K562 treated with DMSO at 1 percent for 24 hours (cell line): Measurements from ENCODE around the gene DIRAS1. TPM values are rescaled to one million over a fixed set of nuclear protein-coding genes. Genes with fewer than 3 reads are reported as not detected.

Experiments
- total RNA-seq: library from RNA; unstranded; fragments of 300-600 nt; gene quantifications from 2 replicates; pipeline ENCODE4 v1.2.3, GENCODE V29; 2022; ENCODE audit warnings: low read depth; ENCODE audit not compliant: insufficient read depth

The DIRAS1 gene
- total RNA-seq = 4.2 and 4.7 TPM in 2 replicates

GRCh38 chr19:2720777-2721569 lies at the start of gene DIRAS1:
TSS of gene DIRAS1 (minus strand) at chr19:2721372. CDS start at chr19:2717806, 3,566 bp downstream.

GRCh38 chr19:2739602-2740313 lies 18.6 kb upstream of the DIRAS1 start, which contains the start of gene SLC39A3:
TSS of gene SLC39A3 (minus strand) at chr19:2740017. CDS start at chr19:2737257, 2,760 bp downstream.

GRCh38 chr19:2702170-2703076 lies 18.7 kb downstream of the DIRAS1 start, which contains the start of gene GNG7:
TSS of gene GNG7 (minus strand) at chr19:2702694. CDS start at chr19:2520688, 182,006 bp downstream.

Other genes with a start within 250 kb of the DIRAS1 start
- 13.0 and 17.9 TPM in 2 replicates for gene GADD45B, start 245.2 kb downstream of the DIRAS1 start, total RNA-seq
- 0.96 and 1.0 TPM in 2 replicates for gene GNG7, start 18.7 kb downstream of the DIRAS1 start, total RNA-seq
- 165 and 203 TPM in 2 replicates for gene SLC39A3, start 18.6 kb upstream of the DIRAS1 start, total RNA-seq
- 143 and 145 TPM in 2 replicates for gene SGTA, start 61.9 kb upstream of the DIRAS1 start, total RNA-seq
- gene THOP1, start 64.1 kb upstream of the DIRAS1 start, total RNA-seq = 196 and 238 TPM in 2 replicates
- gene ZNF554, start 98.5 kb upstream of the DIRAS1 start, total RNA-seq = 2.2 and 2.6 TPM in 2 replicates
- 1.7 and 1.8 TPM in 2 replicates for gene ZNF555, start 120.1 kb upstream of the DIRAS1 start, total RNA-seq
- gene ZNF556, start 146.0 kb upstream of the DIRAS1 start, total RNA-seq = 0.25 TPM in 1 of 2 replicates, not detected in the other
- 2.8 and 3.7 TPM in 2 replicates for gene ZNF57, start 179.6 kb upstream of the DIRAS1 start, total RNA-seq
- 7.7 and 8.7 TPM in 2 replicates for gene ZNF77, start 223.6 kb upstream of the DIRAS1 start, total RNA-seq